Thyroid gland (tissue), 4 donors: ENCODE data around the gene PEDS1. TPM values are rescaled to one million over a fixed set of nuclear protein-coding genes. Genes with fewer than 3 reads are reported as not detected.

ENCODE experiments used
- DNase-seq, 2 donors: peaks; one replicate each; pipeline ENCODE4 v3.0.0-alpha.2; 2019
- H3K27ac ChIP-seq, 3 donors: fragments of 200-600 bp; sonication (generic); 1 replicate in 2 of 3; 2 replicates in 1 of 3; pipeline ENCODE4 v1.5.1; 2016 to 2019; ENCODE audit warnings: mild to moderate bottlenecking in 1 of 3, moderate library complexity in 1 of 3
- H3K27me3 ChIP-seq: fragments of 200-600 bp; sonication (generic); one replicate; pipeline ENCODE4 v1.5.1; 2019
- H3K36me3 ChIP-seq, 2 donors: fragments of 200-600 bp; sonication (generic); one replicate each; pipeline ENCODE4 v1.5.1; 2016 to 2019
- H3K4me1 ChIP-seq, 2 donors: fragments of 200-600 bp; sonication (generic); one replicate each; pipeline ENCODE4 v1.5.1; 2017 to 2019
- H3K4me3 ChIP-seq, 3 donors: fragments of 200-600 bp; sonication (generic); replicated peaks in 1 of 3; 1 replicate in 2 of 3; 2 replicates in 1 of 3; pipeline ENCODE4 v1.5.1; 2016; ENCODE audit warnings: mild to moderate bottlenecking in 1 of 3
- H3K9me3 ChIP-seq: fragments of 200-600 bp; sonication (generic); one replicate; pipeline ENCODE4 v1.5.1; 2017
- CTCF ChIP-seq, 6 experiments: fragments of 200-600 bp in 3 of 6; fragments of 450-650 bp in 3 of 6; sonication (generic) in 3 of 6; IDR thresholded peaks; one replicate each; pipeline ENCODE4 v1.5.1; 2016 to 2019; ENCODE audit warnings: antibody characterized with exemption in 6 of 6, mild to moderate bottlenecking in 2 of 6, inconsistent platforms in 1 of 6, moderate library complexity in 1 of 6
- POLR2A ChIP-seq, 2 donors: fragments of 450-650 bp; IDR thresholded peaks; one replicate each; pipeline ENCODE4 v1.6.1; 2017; ENCODE audit warnings: antibody characterized with exemption in 2 of 2, mild to moderate bottlenecking in 2 of 2, moderate library complexity in 1 of 2
- WGBS, 2 donors: methylation state at CpG; one replicate each; pipeline ENCODE4 v1.1.5; 2017; 5-methylcytosine and 5-hydroxymethylcytosine counted together
- intact Hi-C: fragments of 100-400 bp; cut with DNase I; formaldehyde crosslinking; loops from one replicate; pipeline ENCODE4 v1.15.1; 2023
- total RNA-seq, 4 donors: library from RNA; depleted of rRNA; stranded (reverse); fragments of >200 nt; gene quantifications; one replicate each; pipeline ENCODE4 v1.2.3, GENCODE V29; 2016

Gene PEDS1
- total RNA-seq, 4 donors from 2014 or later = 15.8 to 22.7 (median 19.7) TPM

- no peak for TF ChIP-seq POLR2A (IDR thresholded peaks at IDR 0.05)
- no peak for TF ChIP-seq CTCF (IDR thresholded peaks at IDR 0.05)
- peaks cover 35% of the 10 kb centered on the region in 2 donors for H3K36me3 ChIP-seq
- 91 to 94% methylated on average over 8 of the region's 8 CpGs for WGBS, 2 donors
- intact Hi-C loops = no loop called here
- no peaks in the 10 kb centered on the region for H3K27me3 ChIP-seq
- H3K4me1 ChIP-seq = no peaks in the 10 kb centered on the region
- no peak overlapping the region for H3K4me3 ChIP-seq
- H3K9me3 ChIP-seq = no peaks in the 10 kb centered on the region
- no peak overlapping the region for H3K27ac ChIP-seq
- DNase-seq = no peak
Measured at GRCh38 chr20:50128520-50128905, 25.0 kb downstream of the PEDS1 start.

GRCh38 chr20:50127587-50128519 lies 25.7 kb downstream of the PEDS1 start:
- Histone ChIP-seq H3K27ac (no peak overlapping the region), H3K9me3 (no peaks in the 10 kb centered on the region), H3K4me3 (no peak overlapping the region), H3K36me3 (peaks cover 37 to 38% of the 10 kb centered on the region in 2 donors), H3K4me1 (no peaks in the 10 kb centered on the region), H3K27me3 (no peaks in the 10 kb centered on the region)
- TF ChIP-seq POLR2A (IDR thresholded peaks at IDR 0.05) (no peak), CTCF (IDR thresholded peaks at IDR 0.05) (no peak)
- intact Hi-C loops = no loop called here
- no peak for DNase-seq
- WGBS, 2 donors = 94 to 95% methylated on average over 27 to 28 of the region's 28 CpGs

GRCh38 chr20:50126662-50127061 lies 26.9 kb downstream of the PEDS1 start:
- DNase-seq = no peak
- Histone ChIP-seq H3K36me3 (peaks cover 37 to 38% of the 10 kb centered on the region in 2 donors), H3K27ac (no peak overlapping the region), H3K4me1 (peaks cover 7% of the 10 kb centered on the region in 2 donors), H3K4me3 (no peak overlapping the region), H3K9me3 (no peaks in the 10 kb centered on the region), H3K27me3 (no peaks in the 10 kb centered on the region)
- intact Hi-C loops = no loop called here
- 82 to 89% methylated on average over 4 of the region's 4 CpGs for WGBS, 2 donors
- no peak for TF ChIP-seq POLR2A (IDR thresholded peaks at IDR 0.05)
- no peak for TF ChIP-seq CTCF (IDR thresholded peaks at IDR 0.05)

GRCh38 chr20:50125279-50125678 lies 28.2 kb downstream of the PEDS1 start:
- no peak overlapping the region for H3K4me3 ChIP-seq
- H3K36me3 ChIP-seq = peaks cover 37 to 38% of the 10 kb centered on the region in 2 donors
- no peaks in the 10 kb centered on the region for H3K9me3 ChIP-seq
- H3K4me1 ChIP-seq = peaks cover 19 to 20% of the 10 kb centered on the region in 2 donors
- DNase-seq = no peak
- TF ChIP-seq CTCF (IDR thresholded peaks at IDR 0.05) (no peak), POLR2A (IDR thresholded peaks at IDR 0.05) (no peak)
- H3K27ac ChIP-seq = no peak overlapping the region
- WGBS, 2 donors = 93 to 95% methylated on average over 3 of the region's 3 CpGs
- H3K27me3 ChIP-seq = no peaks in the 10 kb centered on the region
- intact Hi-C loops = no loop called here

GRCh38 chr20:50124496-50124895 lies 29.0 kb downstream of the PEDS1 start:
- intact Hi-C loops = loop anchor here (5.0 kb wide), 1 partner anchor 43 kb away; no protein-coding TSS in a partner anchor
- Histone ChIP-seq H3K27ac (no peak overlapping the region), H3K27me3 (no peaks in the 10 kb centered on the region), H3K4me3 (no peak overlapping the region), H3K36me3 (peaks cover 37% of the 10 kb centered on the region in 2 donors), H3K9me3 (no peaks in the 10 kb centered on the region), H3K4me1 (peaks cover 20 to 21% of the 10 kb centered on the region in 2 donors)
- 92 to 96% methylated on average over 9 of the region's 9 CpGs for WGBS, 2 donors
- DNase-seq = no peak
- TF ChIP-seq CTCF (IDR thresholded peaks at IDR 0.05) (no peak), POLR2A (IDR thresholded peaks at IDR 0.05) (no peak)
